GM21390 (cell line): ENCODE measurements around the gene SALL3.

Source experiments
- ATAC-seq: cut with Tn5 transposase; IDR thresholded peaks from one replicate; pipeline ENCODE4 v1.9.1; 2021; ENCODE audit not compliant: unreplicated experiment

Gene SALL3

DNA sequence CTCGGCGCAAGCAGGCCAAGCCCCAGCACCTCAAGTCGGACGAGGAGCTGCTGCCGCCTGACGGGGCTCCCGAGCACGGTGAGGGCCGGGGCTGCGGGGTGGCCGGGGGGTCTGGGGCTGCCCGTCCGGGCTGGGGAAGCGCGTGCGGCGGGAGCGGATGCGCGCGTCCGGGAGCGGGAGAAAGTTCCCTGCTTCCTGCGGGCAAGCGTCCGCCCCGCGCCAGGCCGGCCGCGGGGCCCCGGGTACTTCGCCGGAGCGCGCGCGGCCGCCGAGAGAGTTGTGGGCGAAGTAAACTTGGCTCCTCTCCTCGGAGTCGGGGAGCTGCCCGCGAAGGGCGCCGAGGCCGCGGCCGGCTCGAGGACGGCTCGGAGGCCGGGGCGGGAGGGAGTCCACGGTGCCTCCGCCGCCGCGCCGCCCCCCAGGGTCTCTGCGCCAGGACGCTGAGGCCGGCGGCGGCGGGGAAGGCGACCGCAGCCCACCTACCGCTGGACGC lies 707 bp downstream of the SALL3 start:
- ATAC-seq = no peak

DNA sequence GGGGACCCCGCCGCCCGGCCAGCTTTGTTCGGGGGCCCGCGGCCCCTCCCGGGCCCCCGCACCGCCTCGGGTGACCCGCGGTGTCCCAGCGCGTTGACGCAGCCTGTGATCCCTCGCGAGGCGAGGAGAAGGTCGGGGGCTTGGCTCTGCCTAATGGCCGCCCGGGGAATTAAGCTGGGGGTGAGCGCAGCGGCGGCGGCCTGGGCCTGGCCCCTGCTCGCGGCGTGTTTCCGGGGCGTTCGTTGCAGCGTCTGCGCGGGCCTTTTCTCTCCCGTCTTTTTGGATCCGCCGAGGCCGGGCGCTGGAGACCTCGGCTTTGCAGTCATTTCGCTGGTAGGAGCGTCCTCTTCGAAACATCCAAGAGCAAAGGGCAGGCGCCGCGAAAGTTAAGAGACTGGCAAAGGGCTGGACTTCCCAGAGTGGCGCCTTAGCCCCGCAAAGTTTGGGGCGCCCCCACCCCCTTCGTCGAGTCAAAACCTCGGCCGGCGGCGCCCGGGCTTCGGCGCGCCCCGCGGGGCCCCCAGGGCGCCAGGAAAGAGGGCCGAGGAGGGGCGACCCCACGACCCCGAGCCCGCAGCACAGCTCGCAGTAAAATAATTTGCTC lies 1.3 kb downstream of the SALL3 start:
- ATAC-seq = no peak

DNA sequence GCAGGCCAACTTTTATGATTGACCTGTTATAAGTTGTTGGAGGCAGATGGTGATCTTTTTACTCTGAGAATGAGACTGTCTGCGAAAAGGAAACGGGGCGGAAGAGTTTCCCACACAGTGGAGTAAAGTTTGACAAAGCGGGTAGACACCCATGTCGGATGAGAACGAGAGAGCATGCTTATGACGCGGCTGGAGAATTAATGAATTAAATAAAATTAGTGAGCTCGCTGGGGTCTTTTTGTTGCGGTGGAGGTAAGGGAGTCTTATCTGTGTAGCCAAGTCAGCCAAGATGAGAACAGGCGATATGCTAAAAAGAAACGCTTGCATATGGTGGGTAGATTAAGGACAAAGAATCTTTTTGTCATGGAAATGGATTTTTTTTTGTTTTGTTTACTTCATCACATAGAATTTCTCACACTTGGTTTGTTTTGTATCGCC lies 1.8 kb downstream of the SALL3 start:
- no peak for ATAC-seq

DNA sequence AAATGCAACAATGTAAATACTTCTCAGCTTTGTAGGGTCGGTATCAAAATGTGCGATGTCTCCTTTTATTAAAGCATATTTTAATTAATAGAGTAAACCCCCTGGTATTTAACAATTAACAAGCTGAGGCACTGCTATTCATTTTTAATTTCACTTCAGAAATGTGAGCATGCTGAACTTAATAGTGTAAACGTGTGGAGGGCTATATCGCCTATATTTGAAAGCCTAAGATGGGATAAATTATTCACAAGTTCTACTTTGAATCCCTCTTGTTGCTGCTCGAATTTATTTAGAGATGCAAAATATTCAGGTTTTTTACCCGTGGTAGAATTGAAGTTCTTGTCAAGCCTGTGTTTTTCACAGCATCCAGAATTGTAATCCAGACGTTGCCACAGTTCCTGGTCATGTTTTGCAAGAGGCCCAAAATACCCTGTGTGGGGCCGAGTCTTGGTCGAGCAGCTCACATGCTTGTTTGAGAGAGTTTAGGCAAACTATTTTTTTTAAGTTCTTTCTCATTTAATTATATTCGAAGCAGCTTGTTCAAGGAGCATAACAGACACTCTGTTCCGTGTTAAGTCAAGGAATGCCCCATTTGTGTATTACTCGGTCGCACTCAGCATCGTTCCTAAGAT lies 2.5 kb downstream of the SALL3 start:
- ATAC-seq = no peak

DNA sequence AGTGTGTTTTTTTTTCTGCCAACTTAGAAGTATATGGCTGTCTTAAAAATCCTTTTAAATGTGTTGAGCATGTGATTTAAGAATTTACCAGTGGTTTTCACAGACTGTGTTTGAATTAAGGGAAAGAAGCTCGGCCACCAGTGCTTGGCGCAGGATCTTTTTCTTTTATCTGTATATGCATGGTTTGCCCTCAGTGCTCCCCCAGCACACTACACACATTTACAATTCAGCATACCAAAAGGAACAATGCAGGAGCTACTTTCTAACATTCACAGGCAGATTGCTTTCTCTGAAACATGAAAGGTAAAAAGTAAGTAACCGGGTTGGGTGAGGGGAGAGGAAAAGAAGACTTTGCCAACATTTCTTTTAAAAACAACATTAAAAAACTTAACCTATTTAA lies 3.9 kb downstream of the SALL3 start:
- ATAC-seq = no peak

DNA sequence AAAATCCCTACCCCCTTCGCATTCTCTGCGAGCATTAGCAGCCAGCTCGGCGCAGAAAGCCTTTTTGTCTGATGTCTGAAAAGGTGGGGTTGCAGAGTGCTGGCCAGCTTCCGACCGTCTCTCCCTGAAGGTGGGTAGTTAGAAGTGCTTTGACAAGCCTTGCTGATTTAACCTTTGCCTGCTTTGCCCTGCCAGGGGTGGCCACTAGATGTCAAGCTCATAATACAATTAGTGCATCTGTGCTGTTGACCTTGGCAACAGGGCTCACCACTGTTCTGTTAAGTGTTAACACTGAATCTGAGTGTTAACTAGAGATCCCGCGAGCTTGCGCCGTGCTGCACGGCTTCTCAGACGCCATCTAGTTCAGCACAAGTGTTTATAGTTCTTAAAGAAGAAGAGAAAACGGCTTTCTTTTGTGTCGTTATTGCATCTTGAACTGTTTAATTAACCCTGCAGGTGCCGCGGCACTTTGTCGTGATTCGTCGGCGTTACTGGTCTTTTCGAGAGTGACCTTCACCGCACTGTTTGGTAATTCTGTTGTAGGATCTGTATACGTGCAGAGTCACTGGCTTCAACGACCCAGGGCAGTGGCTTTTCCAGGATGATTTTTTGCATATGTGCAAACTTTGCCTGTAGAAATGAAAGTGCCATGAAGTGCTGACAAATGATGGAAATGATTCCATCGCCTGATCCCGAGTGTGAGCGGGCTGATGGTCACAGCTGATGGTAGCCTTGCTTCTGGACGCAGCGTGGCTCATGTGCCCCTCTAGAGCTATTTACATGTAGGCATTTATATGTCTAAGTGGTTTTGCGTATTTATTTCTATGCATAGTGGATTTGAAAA lies 5.5 kb downstream of the SALL3 start:
- peak; percentile 58 for ATAC-seq

DNA sequence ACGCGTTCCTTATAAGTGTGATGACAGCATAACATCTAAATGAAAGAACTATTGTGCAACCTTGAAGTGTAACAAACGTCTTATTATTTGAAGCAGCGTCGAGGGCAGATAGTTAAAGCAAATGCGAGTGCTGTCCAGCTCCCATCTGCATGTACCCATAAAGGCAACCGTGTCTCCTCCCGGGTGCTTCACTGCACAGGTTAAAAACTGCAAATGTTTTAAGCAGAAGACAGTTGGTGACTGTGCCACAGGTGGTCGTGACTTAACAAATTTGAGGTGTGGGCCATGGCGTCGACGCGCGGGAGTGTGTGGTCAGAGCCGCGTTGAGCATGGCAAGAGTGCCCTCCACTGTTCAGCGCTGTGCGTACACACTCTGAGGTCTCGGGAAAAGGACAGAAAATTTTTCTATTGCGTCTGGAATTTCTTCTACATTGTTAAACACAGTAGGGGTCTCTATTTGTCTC lies 6.4 kb downstream of the SALL3 start:
- no peak for ATAC-seq

DNA sequence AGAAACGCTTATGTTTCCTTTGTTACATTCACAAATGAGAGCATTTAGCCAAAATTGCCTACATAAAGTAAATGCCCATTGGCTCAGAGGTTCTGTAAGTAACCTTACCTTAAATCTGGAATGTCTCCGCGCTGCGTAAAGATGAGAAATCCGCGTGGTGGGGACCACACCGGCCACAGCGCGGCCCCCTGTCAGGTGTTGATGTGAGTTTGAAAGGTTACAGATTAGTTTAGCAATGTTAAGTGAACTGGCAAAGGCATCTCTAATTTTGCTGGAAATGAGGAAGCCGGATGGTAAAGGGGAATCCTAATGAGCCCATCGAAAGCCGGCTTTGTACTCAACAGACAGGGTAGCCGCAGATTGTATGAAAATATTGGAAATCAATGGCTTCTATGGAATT lies 11.8 kb downstream of the SALL3 start:
- ATAC-seq = no peak

DNA sequence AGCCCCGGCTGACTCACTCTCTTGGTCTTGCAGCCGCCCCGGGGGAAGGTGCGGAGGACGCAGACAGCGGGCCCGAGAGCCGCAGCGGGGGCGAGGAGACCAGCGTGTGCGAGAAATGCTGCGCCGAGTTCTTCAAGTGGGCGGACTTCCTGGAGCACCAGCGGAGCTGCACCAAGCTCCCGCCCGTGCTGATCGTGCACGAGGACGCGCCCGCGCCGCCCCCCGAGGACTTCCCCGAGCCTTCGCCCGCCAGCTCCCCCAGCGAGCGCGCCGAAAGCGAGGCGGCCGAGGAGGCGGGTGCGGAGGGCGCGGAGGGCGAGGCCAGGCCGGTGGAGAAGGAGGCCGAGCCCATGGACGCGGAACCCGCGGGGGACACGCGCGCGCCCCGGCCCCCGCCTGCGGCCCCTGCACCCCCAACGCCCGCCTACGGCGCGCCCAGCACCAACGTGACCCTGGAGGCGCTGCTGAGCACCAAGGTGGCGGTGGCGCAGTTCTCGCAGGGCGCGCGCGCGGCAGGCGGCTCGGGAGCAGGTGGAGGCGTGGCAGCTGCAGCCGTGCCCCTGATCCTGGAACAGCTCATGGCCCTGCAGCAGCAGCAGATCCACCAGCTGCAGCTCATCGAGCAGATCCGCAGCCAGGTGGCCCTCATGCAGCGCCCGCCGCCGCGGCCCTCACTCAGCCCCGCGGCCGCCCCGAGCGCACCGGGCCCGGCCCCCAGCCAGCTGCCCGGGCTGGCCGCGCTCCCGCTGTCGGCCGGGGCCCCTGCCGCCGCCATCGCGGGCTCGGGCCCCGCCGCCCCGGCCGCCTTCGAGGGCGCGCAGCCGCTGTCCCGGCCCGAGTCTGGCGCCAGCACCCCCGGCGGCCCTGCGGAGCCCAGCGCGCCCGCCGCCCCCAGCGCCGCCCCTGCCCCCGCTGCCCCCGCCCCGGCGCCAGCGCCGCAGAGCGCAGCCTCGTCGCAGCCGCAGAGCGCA lies 12.7 kb downstream of the SALL3 start:
- ATAC-seq = no peak

DNA sequence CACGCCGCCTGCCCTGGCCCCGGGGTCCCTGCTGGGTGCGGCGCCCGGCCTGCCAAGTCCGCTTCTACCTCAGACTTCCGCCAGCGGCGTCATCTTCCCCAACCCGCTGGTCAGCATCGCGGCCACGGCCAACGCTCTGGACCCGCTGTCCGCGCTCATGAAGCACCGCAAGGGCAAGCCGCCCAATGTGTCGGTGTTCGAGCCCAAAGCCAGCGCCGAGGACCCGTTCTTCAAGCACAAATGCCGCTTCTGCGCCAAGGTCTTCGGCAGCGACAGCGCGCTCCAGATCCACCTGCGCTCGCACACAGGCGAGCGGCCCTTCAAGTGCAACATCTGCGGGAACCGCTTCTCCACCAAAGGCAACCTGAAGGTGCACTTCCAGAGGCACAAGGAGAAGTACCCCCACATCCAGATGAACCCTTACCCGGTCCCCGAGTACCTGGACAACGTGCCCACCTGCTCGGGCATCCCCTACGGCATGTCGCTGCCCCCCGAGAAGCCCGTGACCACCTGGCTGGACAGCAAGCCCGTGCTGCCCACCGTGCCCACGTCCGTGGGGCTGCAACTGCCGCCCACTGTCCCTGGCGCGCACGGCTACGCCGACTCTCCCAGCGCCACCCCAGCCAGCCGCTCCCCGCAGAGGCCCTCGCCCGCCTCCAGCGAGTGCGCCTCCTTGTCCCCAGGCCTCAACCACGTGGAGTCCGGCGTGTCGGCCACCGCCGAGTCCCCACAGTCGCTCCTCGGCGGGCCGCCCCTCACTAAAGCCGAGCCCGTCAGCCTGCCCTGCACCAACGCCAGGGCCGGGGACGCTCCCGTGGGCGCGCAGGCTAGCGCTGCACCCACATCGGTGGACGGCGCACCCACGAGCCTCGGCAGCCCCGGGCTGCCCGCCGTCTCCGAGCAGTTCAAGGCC lies 13.7 kb downstream of the SALL3 start:
- ATAC-seq = no peak

DNA sequence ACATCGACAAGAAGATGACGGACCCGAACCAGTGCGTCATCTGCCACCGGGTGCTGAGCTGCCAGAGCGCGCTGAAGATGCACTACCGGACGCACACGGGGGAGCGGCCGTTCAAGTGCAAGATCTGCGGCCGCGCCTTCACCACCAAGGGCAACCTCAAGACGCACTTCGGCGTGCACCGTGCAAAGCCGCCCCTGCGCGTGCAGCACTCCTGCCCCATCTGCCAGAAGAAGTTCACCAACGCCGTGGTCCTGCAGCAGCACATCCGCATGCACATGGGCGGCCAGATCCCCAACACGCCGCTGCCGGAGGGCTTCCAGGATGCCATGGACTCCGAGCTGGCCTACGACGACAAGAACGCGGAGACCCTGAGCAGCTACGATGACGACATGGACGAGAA lies 14.4 kb downstream of the SALL3 start:
- no peak for ATAC-seq

DNA sequence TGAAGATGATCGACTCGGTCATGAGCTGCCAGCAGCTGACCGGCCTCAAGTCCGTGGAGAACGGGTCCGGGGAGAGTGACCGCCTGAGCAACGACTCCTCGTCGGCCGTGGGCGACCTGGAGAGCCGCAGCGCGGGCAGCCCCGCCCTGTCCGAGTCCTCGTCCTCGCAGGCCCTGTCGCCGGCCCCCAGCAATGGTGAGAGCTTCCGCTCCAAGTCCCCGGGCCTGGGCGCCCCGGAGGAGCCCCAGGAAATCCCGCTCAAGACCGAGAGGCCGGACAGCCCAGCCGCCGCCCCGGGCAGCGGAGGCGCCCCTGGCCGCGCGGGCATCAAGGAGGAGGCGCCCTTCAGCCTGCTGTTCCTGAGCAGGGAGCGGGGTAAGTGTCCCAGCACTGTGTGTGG lies 14.9 kb downstream of the SALL3 start:
- no peak for ATAC-seq

DNA sequence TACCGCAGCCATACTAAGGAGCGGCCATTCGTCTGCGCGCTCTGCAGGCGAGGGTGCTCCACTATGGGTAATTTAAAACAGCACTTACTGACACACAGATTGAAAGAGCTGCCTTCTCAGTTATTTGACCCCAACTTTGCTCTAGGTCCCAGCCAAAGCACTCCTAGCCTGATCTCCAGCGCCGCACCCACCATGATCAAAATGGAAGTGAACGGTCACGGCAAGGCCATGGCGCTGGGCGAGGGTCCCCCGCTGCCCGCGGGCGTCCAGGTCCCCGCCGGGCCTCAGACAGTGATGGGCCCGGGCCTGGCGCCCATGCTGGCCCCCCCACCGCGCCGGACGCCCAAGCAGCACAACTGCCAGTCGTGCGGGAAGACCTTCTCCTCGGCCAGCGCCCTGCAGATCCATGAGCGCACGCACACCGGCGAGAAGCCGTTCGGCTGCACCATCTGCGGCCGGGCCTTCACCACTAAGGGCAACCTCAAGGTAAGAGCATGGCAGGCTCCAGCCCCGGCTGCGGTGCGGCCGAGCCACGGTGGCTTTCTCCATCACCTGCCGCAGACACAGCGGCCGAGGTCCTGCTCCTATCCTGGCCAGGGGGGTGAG lies 15.5 kb downstream of the SALL3 start:
- no peak for ATAC-seq

DNA sequence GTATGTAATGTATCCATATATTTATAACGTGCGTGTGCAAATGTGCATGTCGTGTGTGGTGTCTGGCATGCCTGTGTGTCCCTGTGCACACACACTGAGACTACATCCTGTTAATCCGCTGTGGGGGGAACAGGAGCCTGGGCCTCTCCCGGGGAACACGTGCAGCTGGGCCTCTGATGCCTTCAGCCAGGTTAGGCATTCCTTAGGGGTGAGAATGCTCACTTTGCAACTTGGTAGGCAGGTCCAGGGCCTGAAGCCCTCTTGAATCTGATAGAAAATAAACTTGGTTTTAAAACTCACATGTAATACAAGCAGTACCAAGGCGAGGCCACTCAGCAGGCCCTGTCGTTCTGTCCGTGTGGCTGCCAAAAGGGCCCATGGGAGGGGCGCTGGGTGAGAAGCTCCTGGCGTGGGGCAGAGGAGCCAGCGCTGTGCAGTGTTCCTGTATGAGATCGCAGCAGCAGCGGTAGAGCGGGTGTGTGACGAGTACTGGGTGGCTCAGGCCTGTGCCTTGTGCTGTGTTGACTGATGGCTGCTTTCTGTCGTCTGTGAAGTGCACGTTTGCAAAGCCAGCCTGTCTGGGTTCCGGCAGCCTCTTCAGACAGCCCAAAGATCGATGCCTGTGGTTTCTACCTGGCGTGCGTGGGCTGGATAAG lies 16.2 kb downstream of the SALL3 start:
- ATAC-seq = no peak

DNA sequence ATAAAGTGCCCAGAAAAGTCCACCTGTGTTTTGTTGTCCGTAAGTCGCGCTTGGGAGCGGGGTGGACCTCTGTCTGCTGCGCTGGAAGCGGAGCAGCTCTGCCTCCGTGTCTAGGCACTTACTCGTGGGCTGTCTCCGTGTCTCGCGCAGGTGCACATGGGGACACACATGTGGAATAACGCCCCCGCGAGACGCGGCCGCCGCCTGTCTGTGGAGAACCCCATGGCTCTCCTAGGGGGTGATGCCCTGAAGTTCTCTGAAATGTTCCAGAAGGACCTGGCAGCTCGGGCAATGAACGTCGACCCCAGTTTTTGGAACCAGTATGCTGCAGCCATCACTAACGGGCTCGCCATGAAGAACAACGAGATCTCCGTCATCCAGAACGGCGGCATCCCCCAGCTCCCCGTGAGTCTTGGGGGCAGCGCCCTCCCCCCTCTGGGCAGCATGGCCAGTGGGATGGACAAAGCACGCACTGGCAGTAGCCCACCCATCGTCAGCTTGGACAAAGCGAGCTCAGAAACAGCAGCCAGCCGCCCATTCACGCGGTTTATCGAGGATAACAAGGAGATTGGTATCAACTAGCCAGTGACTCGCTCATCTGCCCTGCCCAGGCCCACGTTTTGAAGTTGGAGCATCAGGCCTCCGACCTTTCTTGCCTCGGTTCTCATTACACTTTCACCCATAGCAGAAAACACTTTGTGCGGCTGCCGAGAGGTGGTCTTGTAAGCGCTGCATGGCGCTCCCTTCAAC lies 17.3 kb downstream of the SALL3 start:
- no peak for ATAC-seq

DNA sequence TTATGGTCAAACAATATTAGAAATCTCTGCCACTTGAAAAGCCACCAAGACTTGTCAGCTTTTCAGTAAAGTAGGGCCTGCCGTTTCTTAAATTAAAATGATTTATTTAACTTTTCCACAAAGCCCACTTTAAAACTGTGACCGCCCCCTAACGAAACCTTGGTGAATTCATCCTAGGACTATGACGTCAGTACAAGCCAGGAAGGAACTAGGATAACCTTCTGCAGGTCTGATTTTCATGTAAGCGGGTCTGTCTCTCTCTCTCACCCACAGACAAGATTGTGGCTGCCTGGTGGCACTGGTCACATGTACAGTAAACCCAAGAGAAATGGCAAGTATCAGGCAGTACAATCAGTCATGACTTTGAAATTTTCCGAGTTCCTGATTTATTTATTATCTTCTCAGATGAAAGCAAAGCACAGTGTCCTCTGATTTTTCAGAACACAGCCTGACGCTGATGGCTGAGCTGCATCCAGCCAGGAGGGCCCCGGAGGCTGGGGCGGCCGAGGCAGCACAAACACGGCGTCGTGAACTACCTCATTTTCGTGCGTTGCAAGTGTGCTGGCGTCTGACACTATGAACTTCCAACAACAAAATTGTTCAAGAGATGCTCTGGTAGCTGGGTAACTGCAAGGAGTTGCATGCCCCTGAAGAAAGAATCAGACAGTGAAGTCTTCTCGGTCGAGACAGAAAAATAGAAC lies 18.9 kb downstream of the SALL3 start:
- no peak for ATAC-seq

DNA sequence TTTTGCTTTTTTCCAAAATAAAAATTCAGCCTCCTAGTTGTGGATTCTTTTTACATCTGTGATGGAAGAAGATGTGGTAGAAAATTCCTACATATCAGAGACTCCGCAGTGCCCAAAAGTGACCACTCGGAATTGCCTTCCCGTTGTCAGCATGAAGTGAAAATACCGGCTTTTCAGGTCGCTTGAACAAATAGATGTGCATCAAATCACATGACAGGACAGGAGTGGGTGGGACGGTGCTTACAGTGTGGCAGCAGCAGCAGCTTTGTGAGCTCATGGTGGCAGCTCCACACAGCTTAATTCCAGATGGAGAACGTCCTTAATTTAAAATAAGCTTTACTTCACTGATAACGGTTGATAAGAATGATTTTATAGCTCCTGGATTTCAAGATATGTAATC lies 20.3 kb downstream of the SALL3 start:
- ATAC-seq = no peak
